NCI-H345 (cell line): Measurements from ENCODE around the gene ITPA.
"Not testable (repeated sequence)": the region's sequence is repeated elsewhere in the genome, so short reads cannot be mapped to it uniquely, and the experiment has no call there.

Experiments used
- DNase-seq: peaks from one replicate; lab custom pipeline; 2025; lab: John Stamatoyannopoulos, UW

ITPA gene

GRCh38 chr20:3173610-3174441 is 35.5 kb upstream of the ITPA start:
- DNase-seq = peak; percentile 96

DNA sequence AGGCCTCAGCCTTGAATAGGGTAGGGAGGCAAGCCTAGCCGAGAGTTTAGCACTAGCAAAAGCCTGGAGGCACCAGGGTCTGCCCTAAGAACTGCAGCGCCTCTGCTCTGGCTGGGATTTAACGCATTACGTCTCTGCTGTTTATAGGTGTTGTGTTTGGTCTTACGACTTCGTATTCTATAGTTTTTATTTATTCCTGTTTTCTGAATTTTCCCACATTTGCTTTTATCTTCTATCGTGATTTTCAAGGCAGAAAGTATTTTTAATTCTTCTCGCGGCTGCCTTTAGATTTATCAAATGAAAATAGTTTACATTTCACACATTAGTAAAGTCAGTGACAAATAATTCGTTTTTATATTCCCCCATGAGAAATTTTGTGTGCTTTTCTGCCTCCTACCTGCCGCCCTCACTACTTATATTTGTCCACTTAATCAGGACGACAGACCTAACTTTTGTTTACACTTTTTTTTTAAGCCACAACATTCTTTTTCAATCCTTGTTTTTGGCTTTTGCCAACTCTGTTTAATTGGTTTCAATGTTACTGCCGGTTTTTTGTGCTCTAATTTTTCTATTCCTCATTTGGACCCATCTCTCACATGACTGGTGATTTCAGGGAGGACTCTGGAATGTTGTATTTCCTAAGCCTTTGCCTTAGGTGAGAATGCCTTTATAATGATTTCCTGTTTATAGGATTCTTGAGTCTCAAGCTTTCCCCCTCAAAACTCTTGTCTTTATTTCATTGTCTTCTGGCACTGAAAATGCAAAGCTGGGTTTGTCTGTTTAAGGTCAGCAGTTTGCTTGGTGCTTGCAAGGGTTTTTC is 34.6 kb upstream of the ITPA start:
- DNase-seq = peak; percentile 71

DNA sequence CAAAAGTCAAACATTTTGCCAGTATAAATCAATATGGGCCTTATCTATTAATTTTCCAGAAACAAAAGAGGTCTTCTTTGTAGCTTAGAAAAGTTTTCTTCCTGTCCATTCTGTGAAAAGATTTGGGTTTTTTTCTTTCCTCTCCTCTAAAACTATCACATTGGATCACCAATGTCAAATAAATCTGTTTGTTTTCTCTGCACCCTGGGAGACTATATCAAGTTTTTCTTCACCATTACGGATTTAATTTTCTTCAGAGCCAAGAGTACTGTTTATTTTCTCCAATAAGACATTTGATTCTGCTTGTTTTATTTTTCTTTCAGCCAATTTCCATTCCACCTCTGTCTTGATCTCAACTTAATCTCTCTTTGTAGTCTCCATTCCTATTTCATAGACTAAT is 34.0 kb upstream of the ITPA start:
- DNase-seq = no peak

GRCh38 chr20:3177746-3178485 is 31.4 kb upstream of the ITPA start:
- no peak for DNase-seq

DNA sequence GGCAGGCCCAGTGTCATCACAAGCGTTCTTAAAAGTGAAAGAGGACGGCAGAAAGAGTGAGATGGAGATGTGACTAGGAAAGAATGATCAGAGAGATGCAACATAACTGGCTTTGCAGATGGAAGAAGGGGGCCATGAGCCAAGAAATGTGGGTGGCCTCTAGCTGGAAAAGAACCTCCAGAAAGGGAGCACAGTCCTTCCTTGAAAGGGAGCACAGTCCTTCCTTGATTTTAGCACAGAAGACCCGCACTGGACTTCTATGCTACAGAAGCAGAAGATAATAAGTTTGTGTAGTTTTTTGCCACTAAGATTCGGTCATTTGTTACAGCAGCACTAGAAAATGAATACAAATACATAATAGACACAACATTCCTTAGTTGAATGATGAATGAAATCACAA is 29.0 kb upstream of the ITPA start:
- DNase-seq = no peak

DNA sequence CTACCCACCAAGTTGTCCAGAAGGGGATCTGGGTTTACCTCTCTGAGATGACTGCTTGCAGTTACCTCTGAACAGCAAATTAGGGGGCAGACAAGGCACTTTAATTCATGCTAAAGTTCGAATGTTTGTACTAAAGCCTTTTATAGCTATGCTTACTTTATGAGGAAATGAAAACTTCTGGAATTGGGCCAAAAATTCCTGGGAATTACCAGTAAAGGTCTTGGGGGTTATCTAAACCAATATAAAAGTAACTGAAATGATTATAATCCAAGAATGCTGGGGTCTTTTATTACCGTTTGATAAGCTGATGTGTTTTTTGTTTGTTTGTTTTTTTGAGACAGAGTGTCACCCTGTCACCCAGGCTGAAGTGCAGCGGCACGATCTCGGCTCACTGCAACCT is 28.0 kb upstream of the ITPA start:
- no peak for DNase-seq

DNA sequence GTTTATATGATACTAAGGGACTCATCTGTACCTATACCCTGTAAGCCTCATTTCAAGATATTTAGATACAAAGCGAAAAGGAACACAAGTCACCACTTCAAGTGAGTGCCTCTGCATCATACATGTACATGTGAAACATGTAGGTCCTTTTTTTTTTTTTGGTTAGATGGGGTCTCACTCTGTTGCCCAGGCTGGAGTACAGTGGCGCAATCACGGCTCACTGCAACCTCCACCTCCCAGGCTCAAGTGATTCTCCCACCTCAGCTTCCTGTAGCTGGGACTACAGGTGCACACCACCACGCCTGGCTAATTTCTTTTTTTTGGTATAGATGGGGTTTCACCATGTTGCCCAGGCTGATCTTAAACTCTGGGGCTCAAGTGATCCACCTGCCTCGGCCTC is 26.9 kb upstream of the ITPA start:
- DNase-seq = not testable (repeated sequence)

- no peak for DNase-seq
Observed at GRCh38 chr20:3183896-3184612, 25.2 kb upstream of the ITPA start.

DNA sequence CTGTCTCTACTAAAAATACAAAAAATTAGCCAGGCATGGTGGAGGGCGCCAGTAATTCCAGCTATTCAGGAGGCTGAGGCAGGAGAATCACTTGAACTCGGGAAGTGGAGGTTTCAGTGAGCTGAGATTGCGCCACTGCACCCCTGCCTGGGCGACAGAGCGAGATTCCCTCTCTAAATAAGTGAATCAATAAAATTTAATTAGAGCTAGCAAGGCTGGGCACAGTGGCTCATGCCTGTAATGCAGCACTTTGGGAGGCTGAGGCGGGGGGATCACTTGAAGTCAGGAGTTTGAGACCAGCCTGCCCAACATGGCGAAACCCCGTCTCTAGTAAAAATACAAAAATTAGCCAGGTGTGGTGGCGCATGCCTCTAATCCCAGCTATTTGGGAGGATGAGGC is 21.4 kb upstream of the ITPA start:
- DNase-seq = not testable (repeated sequence)

- no peak for DNase-seq
Observed at GRCh38 chr20:3188823-3189413, 20.4 kb upstream of the ITPA start.

GRCh38 chr20:3189561-3190131 is 19.7 kb upstream of the ITPA start:
- no peak for DNase-seq

DNA sequence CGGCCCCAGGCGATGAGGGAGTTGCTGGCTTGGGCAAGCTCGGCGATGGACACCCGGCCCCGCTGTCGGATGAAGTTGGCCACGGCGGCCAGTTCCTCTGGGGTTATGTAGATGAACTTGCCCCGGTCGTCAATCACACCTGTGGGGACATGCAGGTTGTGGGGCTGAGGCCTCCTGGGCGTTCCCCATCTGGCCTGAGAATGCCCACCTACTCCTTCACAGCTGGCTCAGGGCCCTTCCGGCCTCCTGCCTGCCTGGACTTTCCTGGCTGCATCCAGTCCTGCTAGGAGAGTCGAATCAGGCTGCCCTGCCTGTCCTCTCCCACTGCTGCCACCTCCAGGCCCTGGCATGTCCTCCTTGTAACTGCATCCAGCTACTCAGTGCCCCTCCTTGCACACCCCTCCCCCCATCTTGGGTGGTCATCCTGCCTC is 18.6 kb upstream of the ITPA start:
- DNase-seq = no peak

- no peak for DNase-seq
Observed at GRCh38 chr20:3192226-3193015, 16.9 kb upstream of the ITPA start.

DNA sequence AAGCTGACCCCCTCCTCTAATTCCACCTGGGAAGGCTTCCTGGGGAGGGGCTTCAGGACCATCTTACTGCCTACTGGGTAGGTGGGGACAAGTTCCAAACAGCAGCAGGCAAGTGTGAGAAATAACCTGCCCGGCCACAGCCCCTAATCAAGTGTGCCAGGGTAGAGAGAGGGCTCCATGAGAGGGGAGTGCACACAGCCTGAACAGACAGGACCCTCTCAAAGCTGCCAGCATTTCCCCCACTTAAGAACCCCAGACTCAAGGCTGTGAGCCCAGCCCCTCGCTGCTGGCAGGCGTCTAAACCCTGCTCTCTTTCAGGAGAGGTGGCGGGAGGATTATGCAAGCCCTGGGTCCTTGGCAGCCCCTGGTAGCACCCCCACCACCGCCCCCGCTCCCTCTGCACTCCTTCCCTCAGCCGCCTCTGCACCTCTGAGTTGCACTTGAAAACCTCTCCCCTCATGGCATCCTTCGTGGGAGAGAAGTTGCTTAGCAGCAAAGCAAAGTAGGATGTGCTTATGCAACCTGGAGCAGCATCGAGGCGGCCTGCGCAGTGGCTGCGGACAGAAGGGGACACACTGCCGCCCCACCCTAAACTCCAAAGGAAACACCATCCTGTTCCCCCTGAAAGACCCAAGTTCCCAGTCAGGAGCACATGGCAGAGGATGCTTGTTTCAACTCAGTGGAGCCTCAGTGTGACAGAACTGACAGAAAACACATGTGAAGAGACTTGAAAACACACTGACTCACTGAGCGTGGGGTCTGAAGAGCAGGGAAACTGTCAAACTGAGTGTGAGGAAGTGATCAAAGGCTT is 15.3 kb upstream of the ITPA start:
- no peak for DNase-seq

DNA sequence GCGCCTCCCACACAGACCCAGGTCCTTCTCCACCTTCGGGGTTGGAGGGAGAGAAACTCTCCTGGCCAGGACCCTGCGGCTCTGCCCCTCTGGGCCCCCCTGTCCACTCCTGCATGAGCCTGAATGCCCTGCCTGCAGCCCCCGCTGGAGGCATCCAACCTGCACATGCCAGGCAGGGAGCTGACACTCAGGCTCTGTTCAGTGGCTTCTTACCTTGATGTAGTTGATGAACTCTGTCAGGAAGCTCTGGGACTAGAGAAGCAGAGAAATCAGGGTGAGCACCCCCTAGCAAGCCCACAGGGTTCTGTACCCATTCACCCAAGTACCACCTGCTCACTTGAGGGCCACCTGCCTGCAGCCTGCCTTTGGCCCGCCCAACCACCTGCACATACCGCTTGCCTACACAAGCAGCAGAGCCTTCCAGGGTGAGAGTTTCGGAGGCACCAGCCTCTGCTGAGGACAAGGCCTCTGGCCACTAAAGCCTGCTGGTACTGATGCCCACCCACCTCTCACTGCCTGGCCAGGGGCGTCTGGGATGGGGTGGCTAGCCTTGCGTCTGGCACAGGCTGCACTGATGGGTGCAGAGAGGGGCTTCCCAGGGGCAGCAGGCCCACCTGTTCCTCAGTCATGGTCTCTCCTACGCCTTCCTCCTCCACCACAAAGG is 14.5 kb upstream of the ITPA start:
- DNase-seq = peak; percentile 46

DNA sequence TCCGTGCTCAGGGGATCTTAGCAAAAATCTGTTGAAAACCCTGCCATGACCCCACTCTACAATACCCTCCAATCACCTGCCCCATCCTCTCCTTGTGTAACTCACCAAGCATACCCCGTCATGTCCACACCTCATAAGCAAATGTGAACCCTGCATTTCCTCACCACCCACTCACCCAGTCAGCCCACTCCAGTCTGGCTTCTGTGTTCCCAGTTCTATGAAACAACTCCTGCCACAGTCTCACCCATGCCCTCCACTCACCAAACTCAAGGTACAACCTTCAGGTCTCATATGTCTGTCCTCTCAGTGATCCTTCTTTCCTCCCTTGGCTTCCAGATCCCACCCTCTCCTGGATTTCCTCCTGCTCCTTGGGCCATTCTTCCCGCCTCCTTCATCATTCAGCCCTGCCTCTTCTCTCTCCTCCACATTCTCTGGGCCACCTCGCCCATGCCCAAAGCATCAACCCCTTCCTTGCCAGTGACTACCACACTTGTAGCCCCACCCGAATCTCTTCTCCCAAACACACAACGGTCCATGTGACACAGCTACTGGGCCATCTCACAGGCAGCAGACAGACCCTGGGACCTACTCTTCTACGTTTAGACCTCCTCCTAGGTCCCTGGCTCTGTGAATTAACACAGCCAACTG is 13.6 kb upstream of the ITPA start:
- no peak for DNase-seq

- DNase-seq = no peak
Observed at GRCh38 chr20:3199206-3199605, 10.1 kb upstream of the ITPA start.

DNA sequence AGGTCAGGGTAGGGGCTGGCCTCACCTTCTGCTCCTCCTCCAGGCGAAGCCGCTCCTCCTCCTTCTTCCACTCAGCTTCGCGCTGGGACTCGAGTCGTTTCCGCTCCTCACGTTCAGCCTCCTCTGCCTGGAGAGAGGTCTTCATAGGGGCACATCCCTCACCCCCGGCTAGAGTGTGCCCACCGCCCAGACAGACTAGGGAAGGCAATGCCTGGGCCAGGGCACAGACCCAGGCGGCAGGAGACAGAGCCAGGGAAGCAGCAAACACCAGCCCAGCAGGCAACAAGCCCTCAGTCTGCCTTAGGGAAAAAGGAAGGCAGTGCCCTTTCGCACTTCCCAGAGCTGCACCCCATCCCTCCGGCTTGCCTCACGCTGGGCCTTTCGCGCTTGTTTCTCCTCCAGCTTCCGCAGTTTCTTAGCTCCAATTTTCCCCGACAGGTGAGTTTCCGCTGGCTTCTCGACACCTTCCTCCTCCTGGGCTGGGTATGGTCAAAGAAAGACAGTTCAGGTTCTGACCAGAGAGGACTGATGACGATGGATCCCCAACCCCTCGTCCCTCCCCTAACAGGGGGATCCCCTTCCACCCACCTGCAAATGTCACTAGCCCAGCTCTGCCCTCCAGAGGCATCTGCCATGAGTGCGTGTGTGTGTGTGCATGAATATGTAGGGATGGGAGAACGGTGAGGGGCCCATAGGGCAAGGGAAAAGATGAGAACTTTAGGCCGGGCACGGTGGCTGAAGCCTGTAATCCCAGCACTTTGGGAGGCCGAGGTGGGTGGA is 9.1 kb upstream of the ITPA start:
- no peak for DNase-seq
